ENCODE results near the gene PIGZ. TPM values are rescaled to one million over a fixed set of nuclear protein-coding genes. Genes with fewer than 3 reads are reported as not detected.

The PIGZ gene
- total RNA-seq, 1 experiment from 2014 or later: 5.1 TPM

DNA sequence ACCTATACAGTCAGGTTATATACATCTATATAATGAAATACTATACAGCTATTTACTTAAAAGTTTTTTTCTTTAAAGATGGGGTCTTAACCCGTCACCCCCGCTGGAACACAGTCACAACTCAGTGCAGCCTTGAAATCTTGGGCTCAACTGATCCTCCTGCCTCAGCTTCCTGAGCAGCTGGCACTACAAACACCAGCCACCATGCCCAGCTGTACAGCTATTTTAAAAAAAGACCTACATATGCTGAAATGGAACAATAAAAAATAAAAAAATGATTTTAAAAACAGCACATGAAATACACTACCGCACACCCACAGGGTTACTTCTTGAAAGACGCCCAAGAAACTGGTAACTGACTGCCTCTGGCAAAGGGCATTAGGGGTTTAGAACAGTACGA lies 30.1 kb downstream of the PIGZ start:
- TF ChIP-seq, protein P1, sequence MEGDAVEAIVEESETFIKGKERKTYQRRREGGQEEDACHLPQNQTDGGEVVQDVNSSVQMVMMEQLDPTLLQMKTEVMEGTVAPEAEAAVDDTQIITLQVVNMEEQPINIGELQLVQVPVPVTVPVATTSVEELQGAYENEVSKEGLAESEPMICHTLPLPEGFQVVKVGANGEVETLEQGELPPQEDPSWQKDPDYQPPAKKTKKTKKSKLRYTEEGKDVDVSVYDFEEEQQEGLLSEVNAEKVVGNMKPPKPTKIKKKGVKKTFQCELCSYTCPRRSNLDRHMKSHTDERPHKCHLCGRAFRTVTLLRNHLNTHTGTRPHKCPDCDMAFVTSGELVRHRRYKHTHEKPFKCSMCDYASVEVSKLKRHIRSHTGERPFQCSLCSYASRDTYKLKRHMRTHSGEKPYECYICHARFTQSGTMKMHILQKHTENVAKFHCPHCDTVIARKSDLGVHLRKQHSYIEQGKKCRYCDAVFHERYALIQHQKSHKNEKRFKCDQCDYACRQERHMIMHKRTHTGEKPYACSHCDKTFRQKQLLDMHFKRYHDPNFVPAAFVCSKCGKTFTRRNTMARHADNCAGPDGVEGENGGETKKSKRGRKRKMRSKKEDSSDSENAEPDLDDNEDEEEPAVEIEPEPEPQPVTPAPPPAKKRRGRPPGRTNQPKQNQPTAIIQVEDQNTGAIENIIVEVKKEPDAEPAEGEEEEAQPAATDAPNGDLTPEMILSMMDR (IDR thresholded peaks at IDR 0.05; ENCODE audit: insufficient read depth in 1 of 2, low read depth in 1 of 2, low read length in 1 of 2, severe bottlenecking in 1 of 2, unreplicated experiment in 1 of 2): no peak
- Mint-ChIP-seq H3K4me1 (ENCODE audit: low read depth, unreplicated experiment) (no peaks in the 10 kb centered on the region), H3K4me3 (ENCODE audit: unreplicated experiment) (no peak overlapping the region), H3K27me3 (ENCODE audit: insufficient read depth, unreplicated experiment) (peaks cover 3% of the 10 kb centered on the region), H3K27ac (ENCODE audit: unreplicated experiment) (no peak overlapping the region), H3K36me3 (ENCODE audit: insufficient read depth, unreplicated experiment) (peaks cover 93% of the 10 kb centered on the region), H3K9me3 (ENCODE audit: unreplicated experiment) (no peaks in the 10 kb centered on the region)
- H3K36me3 ChIP-seq (ENCODE audit: control insufficient read depth, insufficient read depth, low read length): peaks cover 3% of the 10 kb centered on the region
- no peaks in the 10 kb centered on the region for H3K9me3 ChIP-seq
- DNase-seq: no peak
- CTCF ChIA-PET: interaction anchor here (0.6 kb wide), 1 partner anchor 615 kb away, joined by 3 read pairs; no protein-coding TSS in a partner anchor
- peaks cover 16% of the 10 kb centered on the region; the same call in 1 of the 2 replicates for H3K4me1 ChIP-seq
- POLR2A ChIA-PET: no interaction called here
- intact Hi-C loops (cut with micrococcal nuclease; ENCODE audit: unreplicated experiment): no loop called here
- BruUV-seq (replicated peaks): no TSS peak
- H3K27me3 ChIP-seq (replicated peaks; ENCODE audit: control insufficient read depth, insufficient read depth, low read length): no peaks in the 10 kb centered on the region
- H3K4me3 ChIP-seq (ENCODE audit: low read depth, low read length): no peak overlapping the region

DNA sequence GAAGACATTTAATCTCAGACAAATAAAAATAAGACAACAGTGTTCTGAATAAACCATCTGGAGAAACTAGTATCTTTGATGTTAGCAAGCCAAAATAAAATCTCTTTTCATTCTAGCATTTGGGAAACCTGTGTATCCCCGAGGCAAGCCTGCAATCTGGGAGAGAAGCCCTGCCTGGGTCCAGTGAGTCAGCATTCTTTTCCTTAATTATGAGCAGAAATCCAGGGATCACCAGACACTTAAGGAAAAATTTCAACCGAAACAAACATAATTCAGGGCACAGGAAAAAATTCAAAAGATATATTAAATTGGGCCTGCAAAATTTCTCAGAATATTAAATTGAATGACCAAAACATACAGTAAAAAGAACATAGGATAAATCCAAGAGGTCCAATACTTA lies 30.5 kb downstream of the PIGZ start:
- Mint-ChIP-seq H3K36me3 (ENCODE audit: insufficient read depth, unreplicated experiment) (peaks cover 95% of the 10 kb centered on the region), H3K27me3 (ENCODE audit: insufficient read depth, unreplicated experiment) (peaks cover 3% of the 10 kb centered on the region), H3K27ac (ENCODE audit: unreplicated experiment) (no peak overlapping the region), H3K9me3 (ENCODE audit: unreplicated experiment) (no peaks in the 10 kb centered on the region), H3K4me3 (ENCODE audit: unreplicated experiment) (no peak overlapping the region), H3K4me1 (ENCODE audit: low read depth, unreplicated experiment) (no peaks in the 10 kb centered on the region)
- Histone ChIP-seq H3K27me3 (replicated peaks; ENCODE audit: control insufficient read depth, insufficient read depth, low read length) (no peaks in the 10 kb centered on the region), H3K36me3 (ENCODE audit: control insufficient read depth, insufficient read depth, low read length) (peaks cover 3% of the 10 kb centered on the region), H3K9me3 (no peaks in the 10 kb centered on the region), H3K4me1 (0 out of 2 replicates have a peak, but pooled peaks cover 13% of the 10 kb centered on the region), H3K4me3 (ENCODE audit: low read depth, low read length) (no peak overlapping the region)
- TF ChIP-seq, protein P1 (IDR thresholded peaks at IDR 0.05; ENCODE audit: insufficient read depth in 1 of 2, low read depth in 1 of 2, low read length in 1 of 2, severe bottlenecking in 1 of 2, unreplicated experiment in 1 of 2): no peak
- ChIA-PET POLR2A (no interaction called here), CTCF (no interaction called here)
- intact Hi-C loops (cut with micrococcal nuclease; ENCODE audit: unreplicated experiment): no loop called here
- BruUV-seq (replicated peaks): no TSS peak
- no peak for DNase-seq

- no peaks in the 10 kb centered on the region for H3K27me3 ChIP-seq (replicated peaks; ENCODE audit: control insufficient read depth, insufficient read depth, low read length)
- TF ChIP-seq, protein P1 (IDR thresholded peaks at IDR 0.05; ENCODE audit: insufficient read depth in 1 of 2, low read depth in 1 of 2, low read length in 1 of 2, severe bottlenecking in 1 of 2, unreplicated experiment in 1 of 2): no peak
- Mint-ChIP-seq H3K4me3 (ENCODE audit: unreplicated experiment) (no peak overlapping the region), H3K9me3 (ENCODE audit: unreplicated experiment) (no peaks in the 10 kb centered on the region), H3K4me1 (ENCODE audit: low read depth, unreplicated experiment) (no peaks in the 10 kb centered on the region), H3K36me3 (ENCODE audit: insufficient read depth, unreplicated experiment) (peaks cover 94% of the 10 kb centered on the region), H3K27ac (ENCODE audit: unreplicated experiment) (no peak overlapping the region), H3K27me3 (ENCODE audit: insufficient read depth, unreplicated experiment) (no peaks in the 10 kb centered on the region)
- H3K9me3 ChIP-seq: no peaks in the 10 kb centered on the region
- H3K4me1 ChIP-seq: 0 out of 2 replicates have a peak, but pooled peaks cover 13% of the 10 kb centered on the region
- TSS peak; percentile 14 for BruUV-seq (replicated peaks)
- intact Hi-C loops (cut with micrococcal nuclease; ENCODE audit: unreplicated experiment): no loop called here
- ChIA-PET CTCF (no interaction called here), POLR2A (no interaction called here)
- peaks cover 3% of the 10 kb centered on the region for H3K36me3 ChIP-seq (ENCODE audit: control insufficient read depth, insufficient read depth, low read length)
- no peak for DNase-seq
- no peak overlapping the region for H3K4me3 ChIP-seq (ENCODE audit: low read depth, low read length)
These were observed 32.3 kb downstream of the PIGZ start for GRCh38 chr3:196936288-196936687.
